Upper lobe of left lung (tissue), 4 donors: ENCODE results near the gene ZC3H4.
A peak's percentile ranks its signal among the peaks of the same experiment; 100 is the strongest.

Experiments used
- POLR2A ChIP-seq, 4 donors: fragments of 450-650 bp; IDR thresholded peaks; one replicate each; pipeline ENCODE4 v1.5.1; 2016 to 2017; ENCODE audit warnings: antibody characterized with exemption in 4 of 4, mild to moderate bottlenecking in 2 of 4
- TF ChIP-seq, protein P1 (sequence below), 6 experiments: fragments of 450-650 bp in 4 of 6; fragments of 200-600 bp in 2 of 6; sonication (generic) in 2 of 6; IDR thresholded peaks; one replicate each; pipeline ENCODE4 v1.5.1; 2016 to 2019; ENCODE audit warnings: antibody characterized with exemption in 6 of 6

GRCh38 chr19:47035127-47036096, 78.2 kb downstream of the ZC3H4 start:
- TF ChIP-seq, protein P1, sequence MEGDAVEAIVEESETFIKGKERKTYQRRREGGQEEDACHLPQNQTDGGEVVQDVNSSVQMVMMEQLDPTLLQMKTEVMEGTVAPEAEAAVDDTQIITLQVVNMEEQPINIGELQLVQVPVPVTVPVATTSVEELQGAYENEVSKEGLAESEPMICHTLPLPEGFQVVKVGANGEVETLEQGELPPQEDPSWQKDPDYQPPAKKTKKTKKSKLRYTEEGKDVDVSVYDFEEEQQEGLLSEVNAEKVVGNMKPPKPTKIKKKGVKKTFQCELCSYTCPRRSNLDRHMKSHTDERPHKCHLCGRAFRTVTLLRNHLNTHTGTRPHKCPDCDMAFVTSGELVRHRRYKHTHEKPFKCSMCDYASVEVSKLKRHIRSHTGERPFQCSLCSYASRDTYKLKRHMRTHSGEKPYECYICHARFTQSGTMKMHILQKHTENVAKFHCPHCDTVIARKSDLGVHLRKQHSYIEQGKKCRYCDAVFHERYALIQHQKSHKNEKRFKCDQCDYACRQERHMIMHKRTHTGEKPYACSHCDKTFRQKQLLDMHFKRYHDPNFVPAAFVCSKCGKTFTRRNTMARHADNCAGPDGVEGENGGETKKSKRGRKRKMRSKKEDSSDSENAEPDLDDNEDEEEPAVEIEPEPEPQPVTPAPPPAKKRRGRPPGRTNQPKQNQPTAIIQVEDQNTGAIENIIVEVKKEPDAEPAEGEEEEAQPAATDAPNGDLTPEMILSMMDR (IDR thresholded peaks at IDR 0.05): peak; percentile 96 to 98 (median 98)
- peak in 2 of 4 donors; percentile 25 to 54 for TF ChIP-seq POLR2A (IDR thresholded peaks at IDR 0.05)
